ENCODE measurements around the gene CDKL5.

CDKL5 gene

DNA sequence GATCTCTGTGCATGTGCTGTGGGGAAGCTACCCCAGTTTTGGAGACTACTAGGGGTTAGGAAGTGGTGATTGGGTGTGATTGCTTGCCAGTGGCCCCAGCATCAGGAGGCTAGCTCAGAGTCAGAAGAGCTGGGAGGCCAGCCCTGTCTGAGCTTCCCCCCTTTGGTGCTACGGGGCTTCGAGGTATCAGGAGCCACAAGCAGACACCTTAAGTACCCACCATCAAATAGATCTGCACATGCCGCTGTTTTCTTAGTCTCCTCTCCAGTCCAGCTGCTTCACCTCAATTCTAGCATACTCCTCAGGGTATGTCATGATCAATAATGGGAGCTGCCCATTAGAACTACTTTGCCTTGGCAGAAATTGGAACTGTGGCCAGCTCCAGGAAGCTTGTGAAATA is 271.2 kb downstream of the CDKL5 start:
- no peak overlapping the region for H3K4me3 ChIP-seq (ENCODE audit: control insufficient read depth, low read depth, low read length)
- DNase-seq (ENCODE audit: low read depth), result no peak
- TF ChIP-seq, protein P1, sequence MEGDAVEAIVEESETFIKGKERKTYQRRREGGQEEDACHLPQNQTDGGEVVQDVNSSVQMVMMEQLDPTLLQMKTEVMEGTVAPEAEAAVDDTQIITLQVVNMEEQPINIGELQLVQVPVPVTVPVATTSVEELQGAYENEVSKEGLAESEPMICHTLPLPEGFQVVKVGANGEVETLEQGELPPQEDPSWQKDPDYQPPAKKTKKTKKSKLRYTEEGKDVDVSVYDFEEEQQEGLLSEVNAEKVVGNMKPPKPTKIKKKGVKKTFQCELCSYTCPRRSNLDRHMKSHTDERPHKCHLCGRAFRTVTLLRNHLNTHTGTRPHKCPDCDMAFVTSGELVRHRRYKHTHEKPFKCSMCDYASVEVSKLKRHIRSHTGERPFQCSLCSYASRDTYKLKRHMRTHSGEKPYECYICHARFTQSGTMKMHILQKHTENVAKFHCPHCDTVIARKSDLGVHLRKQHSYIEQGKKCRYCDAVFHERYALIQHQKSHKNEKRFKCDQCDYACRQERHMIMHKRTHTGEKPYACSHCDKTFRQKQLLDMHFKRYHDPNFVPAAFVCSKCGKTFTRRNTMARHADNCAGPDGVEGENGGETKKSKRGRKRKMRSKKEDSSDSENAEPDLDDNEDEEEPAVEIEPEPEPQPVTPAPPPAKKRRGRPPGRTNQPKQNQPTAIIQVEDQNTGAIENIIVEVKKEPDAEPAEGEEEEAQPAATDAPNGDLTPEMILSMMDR (IDR thresholded peaks at IDR 0.05; ENCODE audit: control insufficient read depth, insufficient read depth, low read depth, low read length, missing control alignments), result no peak

- DNase-seq (ENCODE audit: low read depth), result no peak
- no peak overlapping the region for H3K4me3 ChIP-seq (ENCODE audit: control insufficient read depth, low read depth, low read length)
- TF ChIP-seq, protein P1 (IDR thresholded peaks at IDR 0.05; ENCODE audit: control insufficient read depth, insufficient read depth, low read depth, low read length, missing control alignments), result no peak
Observed at GRCh38 chrX:18698737-18699650, 273.6 kb downstream of the CDKL5 start.

- DNase-seq (ENCODE audit: low read depth), result no peak
- H3K4me3 ChIP-seq (ENCODE audit: control insufficient read depth, low read depth, low read length), result no peak overlapping the region
Observed at GRCh38 chrX:18701621-18702361, 276.4 kb downstream of the CDKL5 start.

GRCh38 chrX:18702362-18703195 is 277.2 kb downstream of the CDKL5 start:
- DNase-seq (ENCODE audit: low read depth), result no peak
- TF ChIP-seq, protein P1 (IDR thresholded peaks at IDR 0.05; ENCODE audit: control insufficient read depth, insufficient read depth, low read depth, low read length, missing control alignments), result no peak
- H3K4me3 ChIP-seq (ENCODE audit: control insufficient read depth, low read depth, low read length), result no peak overlapping the region

More at GRCh38 chrX:18701621-18702361, 276.4 kb downstream of the CDKL5 start:
- TF ChIP-seq, protein P1 (IDR thresholded peaks at IDR 0.05; ENCODE audit: control insufficient read depth, insufficient read depth, low read depth, low read length, missing control alignments), result no peak
